Uterus (tissue), 2 donors: Measurements from ENCODE around the gene GABRR1.

ENCODE experiments used
- CTCF ChIP-seq, 4 experiments: fragments of 200-600 bp in 2 of 4; fragments of 450-650 bp in 2 of 4; sonication (generic) in 2 of 4; IDR thresholded peaks; one replicate each; pipeline ENCODE4 v1.5.1; 2016 to 2019; ENCODE audit warnings: antibody characterized with exemption in 4 of 4, mild to moderate bottlenecking in 2 of 4, moderate library complexity in 1 of 4
- POLR2A ChIP-seq, 2 donors: fragments of 450-650 bp; IDR thresholded peaks; one replicate each; pipeline ENCODE4 v1.6.1; 2016; ENCODE audit warnings: antibody characterized with exemption in 2 of 2, mild to moderate bottlenecking in 1 of 2, moderate library complexity in 1 of 2

- TF ChIP-seq CTCF (IDR thresholded peaks at IDR 0.05) (no peak), POLR2A (IDR thresholded peaks at IDR 0.05) (no peak)
Observed at GRCh38 chr6:89239338-89239737, 22.2 kb upstream of the GABRR1 start.
